Spinal cord (tissue), 10 donors: Measurements from ENCODE around the gene SLC37A2. TPM values are rescaled to one million over a fixed set of nuclear protein-coding genes. Genes with fewer than 3 reads are reported as not detected.
"Not testable (repeated sequence)": the region's sequence is repeated elsewhere in the genome, so short reads cannot be mapped to it uniquely, and the experiment has no call there.

ENCODE experiments used
- DNase-seq, 6 donors: peaks; one replicate each; pipeline versions ENCODE4 v3.0.0 to v3.0.0-alpha.2; 2013 to 2015; ENCODE audit warnings: low spot score in 6 of 6, low read depth in 4 of 6
- H3K27ac ChIP-seq: one replicate; pipeline ENCODE4 v1.5.1; 2013; ENCODE audit warnings: low read depth, low read length, control low read depth
- H3K27me3 ChIP-seq: one replicate; pipeline ENCODE4 v1.6.1; 2013; ENCODE audit warnings: low read length; ENCODE audit not compliant: control insufficient read depth, insufficient read depth
- H3K36me3 ChIP-seq: one replicate; pipeline ENCODE4 v1.6.1; 2013; ENCODE audit warnings: low read length; ENCODE audit not compliant: control insufficient read depth, insufficient read depth
- H3K4me1 ChIP-seq: one replicate; pipeline ENCODE4 v1.6.1; 2013; ENCODE audit warnings: low read length; ENCODE audit not compliant: control insufficient read depth, insufficient read depth
- H3K4me3 ChIP-seq: one replicate; pipeline ENCODE4 v1.5.1; 2013; ENCODE audit warnings: low read depth, low read length, control low read depth
- H3K9me3 ChIP-seq: one replicate; pipeline ENCODE4 v1.6.1; 2013; ENCODE audit warnings: low read length; ENCODE audit not compliant: control insufficient read depth, insufficient read depth
- WGBS: methylation state at CpG from one replicate; pipeline ENCODE4 v1.1.5; 2013; ENCODE audit warnings: missing lambda C conversion rate; ENCODE audit not compliant: insufficient coverage; 5-methylcytosine and 5-hydroxymethylcytosine counted together
- long read RNA-seq, 4 donors: transcript quantifications; one replicate each; lab custom pipeline, GENCODE V29; 2026
- polyA plus RNA-seq, 2 donors: library from polyadenylated mRNA; unstranded; fragments of 120-200 nt; gene quantifications; one replicate each; pipeline ENCODE4 v1.2.1, GENCODE V29; 2013; ENCODE audit not compliant: insufficient read length in 2 of 2
- total RNA-seq, 2 donors: library from RNA; depleted of rRNA in 1 of 2; stranded (reverse); fragments of 120-200 nt in 1 of 2; fragments of >200 nt in 1 of 2; gene quantifications; one replicate each; pipeline versions ENCODE4 v1.2.3 to v1.2.4, GENCODE V29; 2013 to 2014
- donor health status: healthy.

The SLC37A2 gene
- 1 to 10 TPM; 4.5 to 5.2 TPM for total RNA-seq
- polyA plus RNA-seq, result 1 to 10 TPM; 4.5 to 5.7 TPM
- long read RNA-seq, donor 1, result 0 reads
- long read RNA-seq, donor 2, result 0 reads
- long read RNA-seq, donor 3, result 0 reads
- long read RNA-seq, donor 4, result 0 reads

- under 1% methylated on average over 46 of the region's 46 CpGs for WGBS
- H3K4me3 ChIP-seq, result peak within 1 kb of the TSS; percentile 61
- peaks cover 26% of the 10 kb centered on the region for H3K27me3 ChIP-seq
- H3K9me3 ChIP-seq, result no peaks in the 10 kb centered on the region
- H3K36me3 ChIP-seq, result no peaks in the 10 kb centered on the region
- peak in 4 of 6 donors; percentile 15 to 69 (median 38) for DNase-seq
- H3K4me1 ChIP-seq, result peaks cover 18% of the 10 kb centered on the region
- H3K27ac ChIP-seq, result no peak within 1 kb of the TSS
Measured at GRCh38 chr11:125062931-125063428, at the start of gene SLC37A2. Gene SLC37A2 (plus strand): TSS chr11:125063305. CDS start chr11:125063368, 63 bp downstream.

GRCh38 chr11:125016413-125016812 lies 46.7 kb upstream of the SLC37A2 start:
- Histone ChIP-seq H3K27ac (no peak overlapping the region), H3K27me3 (no peaks in the 10 kb centered on the region), H3K36me3 (no peaks in the 10 kb centered on the region), H3K4me1 (no peaks in the 10 kb centered on the region), H3K4me3 (no peak overlapping the region), H3K9me3 (peaks cover 3% of the 10 kb centered on the region)
- DNase-seq, result no peak

- Histone ChIP-seq H3K27me3 (no peaks in the 10 kb centered on the region), H3K36me3 (no peaks in the 10 kb centered on the region), H3K4me1 (no peaks in the 10 kb centered on the region), H3K4me3 (no peak overlapping the region), H3K27ac (no peak overlapping the region), H3K9me3 (no peaks in the 10 kb centered on the region)
- 80% methylated on average over 1 of the region's 2 CpGs for WGBS
- DNase-seq, result no peak
Measured at GRCh38 chr11:125020342-125020741, 42.8 kb upstream of the SLC37A2 start.

GRCh38 chr11:125022551-125022950 lies 40.6 kb upstream of the SLC37A2 start:
- no peak overlapping the region for H3K4me3 ChIP-seq
- H3K9me3 ChIP-seq, result no peaks in the 10 kb centered on the region
- no peak for DNase-seq
- H3K27me3 ChIP-seq, result no peaks in the 10 kb centered on the region
- no peaks in the 10 kb centered on the region for H3K4me1 ChIP-seq
- H3K27ac ChIP-seq, result no peak overlapping the region
- no peaks in the 10 kb centered on the region for H3K36me3 ChIP-seq

- Histone ChIP-seq H3K4me1 (no peaks in the 10 kb centered on the region), H3K4me3 (no peak overlapping the region), H3K27me3 (no peaks in the 10 kb centered on the region), H3K36me3 (no peaks in the 10 kb centered on the region), H3K27ac (no peak overlapping the region), H3K9me3 (no peaks in the 10 kb centered on the region)
- no peak for DNase-seq
- 100% methylated on average over 2 of the region's 2 CpGs for WGBS
Measured at GRCh38 chr11:125025968-125026367, 37.1 kb upstream of the SLC37A2 start.

- not testable (repeated sequence) for H3K9me3 ChIP-seq, DNase-seq, H3K27ac ChIP-seq, H3K27me3 ChIP-seq, H3K36me3 ChIP-seq, H3K4me1 ChIP-seq, H3K4me3 ChIP-seq
- WGBS, result no CpG with 5 or more reads among the region's 1 CpG
Measured at GRCh38 chr11:125029431-125029830, 33.7 kb upstream of the SLC37A2 start.

- H3K9me3 ChIP-seq, result no peaks in the 10 kb centered on the region
- no peaks in the 10 kb centered on the region for H3K36me3 ChIP-seq
- no peak for DNase-seq
- no CpG with 5 or more reads among the region's 1 CpG for WGBS
- no peak overlapping the region for H3K27ac ChIP-seq
- no peaks in the 10 kb centered on the region for H3K27me3 ChIP-seq
- no peaks in the 10 kb centered on the region for H3K4me1 ChIP-seq
- H3K4me3 ChIP-seq, result no peak overlapping the region
Measured at GRCh38 chr11:125036933-125037332, 26.2 kb upstream of the SLC37A2 start.

GRCh38 chr11:125049164-125049792 lies 13.8 kb upstream of the SLC37A2 start:
- H3K4me1 ChIP-seq, result no peaks in the 10 kb centered on the region
- no peaks in the 10 kb centered on the region for H3K9me3 ChIP-seq
- no peak overlapping the region for H3K27ac ChIP-seq
- H3K4me3 ChIP-seq, result no peak overlapping the region
- WGBS, result 100% methylated on average over 1 of the region's 4 CpGs
- DNase-seq, result no peak
- no peaks in the 10 kb centered on the region for H3K36me3 ChIP-seq
- no peaks in the 10 kb centered on the region for H3K27me3 ChIP-seq

- H3K4me1 ChIP-seq, result no peaks in the 10 kb centered on the region
- no peaks in the 10 kb centered on the region for H3K9me3 ChIP-seq
- no peak overlapping the region for H3K27ac ChIP-seq
- no peaks in the 10 kb centered on the region for H3K27me3 ChIP-seq
- no peaks in the 10 kb centered on the region for H3K36me3 ChIP-seq
- DNase-seq, result no peak
- H3K4me3 ChIP-seq, result no peak overlapping the region
Measured at GRCh38 chr11:125052047-125052446, 11.1 kb upstream of the SLC37A2 start.

- H3K4me3 ChIP-seq, result no peak overlapping the region
- no peaks in the 10 kb centered on the region for H3K36me3 ChIP-seq
- H3K27ac ChIP-seq, result no peak overlapping the region
- H3K4me1 ChIP-seq, result no peaks in the 10 kb centered on the region
- no peaks in the 10 kb centered on the region for H3K27me3 ChIP-seq
- DNase-seq, result no peak
- no peaks in the 10 kb centered on the region for H3K9me3 ChIP-seq
- WGBS, result 100% methylated on average over 1 of the region's 1 CpG
Measured at GRCh38 chr11:125053167-125053566, 9.9 kb upstream of the SLC37A2 start.
